Ovary (tissue), 9 donors: ENCODE data around the gene SMAP1. TPM values are rescaled to one million over a fixed set of nuclear protein-coding genes. Genes with fewer than 3 reads are reported as not detected.

Source experiments
- DNase-seq, 5 donors: peaks; one replicate each; pipeline ENCODE4 v3.0.0-alpha.2; 2019 to 2020
- H3K27ac ChIP-seq, 2 donors: fragments of 200-600 bp; one replicate each; pipeline versions ENCODE4 v1.5.1 to v1.8.0; 2019 to 2022
- H3K27me3 ChIP-seq: fragments of 200-600 bp; one replicate; pipeline ENCODE4 v1.8.0; 2022
- H3K36me3 ChIP-seq: fragments of 200-600 bp; sonication (generic); one replicate; pipeline ENCODE4 v1.5.1; 2019
- H3K4me1 ChIP-seq: one replicate; pipeline ENCODE4 v1.8.1; 2013; ENCODE audit warnings: mild to moderate bottlenecking, moderate library complexity; ENCODE audit not compliant: insufficient read depth
- H3K4me3 ChIP-seq: fragments of 200-600 bp; sonication (generic); one replicate; pipeline ENCODE4 v1.5.1; 2017
- H3K9me3 ChIP-seq, 2 donors: fragments of 200-600 bp in 1 of 2; sonication (generic) in 1 of 2; one replicate each; pipeline versions ENCODE4 v1.5.1 to v1.8.1; 2013 to 2019; ENCODE audit warnings: mild to moderate bottlenecking in 1 of 2, moderate library complexity in 1 of 2
- EP300 ChIP-seq: sonication (generic); formaldehyde crosslinking; IDR thresholded peaks from one replicate; pipeline ENCODE4 v1.6.1; 2017; ENCODE audit warnings: antibody characterized with exemption
- POLR2A ChIP-seq: fragments of 450-650 bp; IDR thresholded peaks from one replicate; pipeline ENCODE4 v1.6.1; 2017; ENCODE audit warnings: antibody characterized with exemption, mild to moderate bottlenecking, moderate library complexity
- WGBS, 3 donors: extraction: QIAGEN DNeasy Blood & Tissue Kit in 1 of 3; methylation state at CpG; one replicate each; pipeline versions ENCODE4 v1.1.5 to v1.1.7; 2013 to 2017; 5-methylcytosine and 5-hydroxymethylcytosine counted together
- intact Hi-C, 4 donors: fragments of 100-400 bp; cut with DNase I; formaldehyde crosslinking; loops; one replicate each; pipeline versions ENCODE4 v1.11.0 to v1.15.1; 2022 to 2023
- polyA plus RNA-seq, 2 donors: library from polyadenylated mRNA; stranded (reverse); fragments of 200-250 nt in 1 of 2; fragments of 350-450 nt in 1 of 2; fragmentation: Illumina TruSeq in 1 of 2; extraction: RNeasy Lipid Tissue Mini Kit (QIAGEN cat#74804) in 1 of 2; gene quantifications; one replicate each; pipeline ENCODE4 v1.2.3, GENCODE V29; 2013 to 2014
- total RNA-seq, 7 donors: library from RNA; depleted of rRNA in 2 of 7; stranded (reverse); fragments of >200 nt in 2 of 7; fragmentation: NEBNext Ultra II Directional in 3 of 7; extraction: Animal tissue kit (Norgen Biotek cat#: 25700) in 3 of 7; gene quantifications; one replicate each; pipeline versions ENCODE4 v1.1.0 to v1.2.4, GENCODE V29; 2016 to 2023
- TF ChIP-seq, protein P1 (sequence below), 3 donors: fragments of 450-650 bp in 2 of 3; fragments of 200-600 bp in 1 of 3; IDR thresholded peaks; one replicate each; pipeline versions ENCODE4 v1.5.1 to v1.8.0; 2016 to 2022; ENCODE audit warnings: antibody characterized with exemption in 3 of 3, mild to moderate bottlenecking in 1 of 3
- donor health status: DM: no; HTN: no; CAD: no; lungs with moderate emphysema.
- donor health status: DM: no; HTN: no; CAD: no.
- donor health status: Bipolar disorder and iron deficiency.
- donor health status: DM: yes; HTN: yes; CAD: no.
- donor health status: DM: no; HTN: no; CAD: no.
- donor health status: DM: yes; HTN: yes; CAD: no.

Gene SMAP1
- total and polyA plus RNA-seq, 9 donors: 10.8 to 34.1 (median 18.6) TPM

DNA sequence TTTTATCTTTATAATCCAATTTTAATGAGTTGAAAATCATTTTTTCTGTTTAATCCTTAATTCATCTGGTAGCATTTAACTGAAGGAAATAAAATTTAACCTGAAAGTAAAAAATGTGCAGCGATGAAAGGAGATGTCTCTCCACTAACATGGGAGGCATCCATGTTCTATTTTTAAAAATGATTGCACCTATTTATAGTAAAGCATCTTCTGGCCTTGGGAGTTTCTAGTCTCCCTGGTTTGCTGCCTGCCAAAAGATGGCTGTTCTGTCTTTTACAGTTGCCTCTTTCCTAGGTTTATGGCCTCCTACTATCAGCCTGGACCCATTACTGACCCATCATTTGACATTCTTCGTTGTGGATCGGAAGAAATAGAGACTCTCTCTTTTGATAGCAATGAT, 146.2 kb downstream of the SMAP1 start:
- no peak overlapping the region for H3K4me3 ChIP-seq
- H3K27ac ChIP-seq: no peak overlapping the region
- DNase-seq: no peak
- no peaks in the 10 kb centered on the region for H3K9me3 ChIP-seq
- intact Hi-C loops: no loop called here
- H3K36me3 ChIP-seq: no peaks in the 10 kb centered on the region
- H3K27me3 ChIP-seq: no peaks in the 10 kb centered on the region
- TF ChIP-seq POLR2A (no peak), EP300 (no peak)
- TF ChIP-seq, protein P1, sequence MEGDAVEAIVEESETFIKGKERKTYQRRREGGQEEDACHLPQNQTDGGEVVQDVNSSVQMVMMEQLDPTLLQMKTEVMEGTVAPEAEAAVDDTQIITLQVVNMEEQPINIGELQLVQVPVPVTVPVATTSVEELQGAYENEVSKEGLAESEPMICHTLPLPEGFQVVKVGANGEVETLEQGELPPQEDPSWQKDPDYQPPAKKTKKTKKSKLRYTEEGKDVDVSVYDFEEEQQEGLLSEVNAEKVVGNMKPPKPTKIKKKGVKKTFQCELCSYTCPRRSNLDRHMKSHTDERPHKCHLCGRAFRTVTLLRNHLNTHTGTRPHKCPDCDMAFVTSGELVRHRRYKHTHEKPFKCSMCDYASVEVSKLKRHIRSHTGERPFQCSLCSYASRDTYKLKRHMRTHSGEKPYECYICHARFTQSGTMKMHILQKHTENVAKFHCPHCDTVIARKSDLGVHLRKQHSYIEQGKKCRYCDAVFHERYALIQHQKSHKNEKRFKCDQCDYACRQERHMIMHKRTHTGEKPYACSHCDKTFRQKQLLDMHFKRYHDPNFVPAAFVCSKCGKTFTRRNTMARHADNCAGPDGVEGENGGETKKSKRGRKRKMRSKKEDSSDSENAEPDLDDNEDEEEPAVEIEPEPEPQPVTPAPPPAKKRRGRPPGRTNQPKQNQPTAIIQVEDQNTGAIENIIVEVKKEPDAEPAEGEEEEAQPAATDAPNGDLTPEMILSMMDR (IDR thresholded peaks at IDR 0.05): no peak
- 47 to 80% (median 77%) methylated on average over 3 of the region's 3 CpGs for WGBS, 3 donors
- no peaks in the 10 kb centered on the region for H3K4me1 ChIP-seq

DNA sequence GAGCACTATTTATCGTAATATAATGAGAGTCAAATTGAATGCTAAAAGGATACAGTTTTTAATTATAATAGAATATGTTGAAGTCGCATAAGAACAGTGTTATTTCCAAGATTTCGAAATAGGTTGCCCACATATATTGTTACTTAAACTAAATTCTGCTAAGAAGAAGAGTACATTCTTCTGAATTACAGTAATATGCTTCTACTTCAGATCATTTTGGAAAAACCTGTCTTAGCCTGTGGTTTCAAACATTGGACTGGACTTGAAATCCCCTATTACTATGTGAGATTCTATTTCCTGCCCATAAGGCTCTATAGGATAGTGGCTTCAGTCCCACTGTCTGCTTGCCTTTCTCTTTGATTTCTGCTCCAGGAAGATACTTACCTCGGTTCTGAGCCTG, 152.0 kb downstream of the SMAP1 start:
- Histone ChIP-seq H3K4me3 (no peak overlapping the region), H3K27ac (no peak overlapping the region), H3K27me3 (no peaks in the 10 kb centered on the region), H3K9me3 (no peaks in the 10 kb centered on the region), H3K36me3 (no peaks in the 10 kb centered on the region), H3K4me1 (no peaks in the 10 kb centered on the region)
- 97 to 98% (median 97%) methylated on average over 4 of the region's 4 CpGs for WGBS, 3 donors
- DNase-seq: no peak
- intact Hi-C loops: no loop called here
- no peak for TF ChIP-seq EP300
- TF ChIP-seq, protein P1 (IDR thresholded peaks at IDR 0.05): no peak
- TF ChIP-seq POLR2A: no peak

DNA sequence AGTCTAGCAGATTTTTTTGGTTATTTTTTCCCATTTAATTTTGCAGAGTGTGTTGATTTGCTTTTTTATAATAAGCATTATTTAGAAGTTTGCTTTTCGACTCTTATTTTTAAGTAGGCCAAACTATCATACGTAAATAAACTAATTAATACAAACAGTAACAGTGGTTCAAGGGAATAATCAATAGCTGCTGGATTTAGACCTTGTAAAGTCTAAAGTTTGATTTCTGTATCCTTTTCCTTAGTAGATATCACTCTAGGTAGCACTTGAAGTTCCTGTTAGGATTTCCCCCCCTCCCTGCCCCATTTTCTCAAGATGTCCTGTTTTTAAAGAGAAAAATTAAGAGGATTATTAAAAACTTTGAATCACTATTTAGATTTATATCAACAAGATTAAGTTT, 153.1 kb downstream of the SMAP1 start:
- H3K9me3 ChIP-seq: no peaks in the 10 kb centered on the region
- intact Hi-C loops: no loop called here
- TF ChIP-seq POLR2A: no peak
- TF ChIP-seq, protein P1 (IDR thresholded peaks at IDR 0.05): no peak
- TF ChIP-seq EP300: no peak
- H3K27ac ChIP-seq: no peak overlapping the region
- no peaks in the 10 kb centered on the region for H3K27me3 ChIP-seq
- 96 to 98% (median 96%) methylated on average over 2 of the region's 2 CpGs for WGBS, 3 donors
- H3K36me3 ChIP-seq: no peaks in the 10 kb centered on the region
- no peaks in the 10 kb centered on the region for H3K4me1 ChIP-seq
- no peak overlapping the region for H3K4me3 ChIP-seq
- DNase-seq: no peak

DNA sequence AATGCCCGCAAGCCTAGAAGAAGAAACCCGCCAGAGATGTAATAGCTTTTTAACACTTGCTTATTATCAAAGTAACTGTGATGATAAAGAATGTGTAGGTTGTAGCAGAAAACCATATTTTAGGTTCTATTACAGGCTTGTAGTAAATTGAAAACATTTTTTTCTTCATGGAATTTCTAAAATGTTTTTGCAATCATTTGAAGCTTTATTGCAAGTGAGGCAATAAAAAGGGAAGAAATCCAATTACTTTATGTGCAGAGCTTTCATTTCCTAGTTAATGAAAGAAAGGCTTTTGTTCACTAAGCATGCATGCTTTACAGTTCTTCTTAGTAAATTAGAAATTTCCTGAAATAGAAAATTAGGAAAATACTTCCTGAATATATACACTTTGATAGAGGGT, 154.1 kb downstream of the SMAP1 start:
- WGBS, 3 donors: 94 to 97% (median 96%) methylated on average over 2 of the region's 2 CpGs
- Histone ChIP-seq H3K27me3 (no peaks in the 10 kb centered on the region), H3K9me3 (no peaks in the 10 kb centered on the region), H3K4me3 (no peak overlapping the region), H3K4me1 (no peaks in the 10 kb centered on the region), H3K27ac (no peak overlapping the region), H3K36me3 (no peaks in the 10 kb centered on the region)
- intact Hi-C loops: no loop called here
- DNase-seq: no peak
- TF ChIP-seq, protein P1 (IDR thresholded peaks at IDR 0.05): no peak
- no peak for TF ChIP-seq POLR2A
- TF ChIP-seq EP300: no peak

DNA sequence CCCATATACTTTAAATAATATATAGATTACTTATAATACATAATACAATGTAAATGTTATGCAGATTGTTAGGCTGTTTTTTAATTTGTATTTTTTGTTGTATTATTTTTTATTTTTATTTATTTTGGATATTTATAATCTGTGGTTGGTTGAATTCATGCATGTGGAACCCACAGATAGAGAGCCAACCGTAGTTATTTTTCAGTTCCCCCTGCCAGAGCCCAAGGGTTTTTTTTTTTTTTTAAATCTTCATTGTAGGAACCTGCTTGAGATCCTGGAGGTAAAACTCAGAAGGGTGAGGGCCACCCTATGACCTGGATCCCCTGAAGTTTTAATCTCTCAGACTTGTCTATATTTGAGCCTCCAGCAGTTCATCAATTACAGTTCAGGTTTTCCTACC, 156.0 kb downstream of the SMAP1 start:
- Histone ChIP-seq H3K9me3 (no peaks in the 10 kb centered on the region), H3K27ac (no peak overlapping the region), H3K27me3 (no peaks in the 10 kb centered on the region), H3K4me1 (no peaks in the 10 kb centered on the region), H3K36me3 (no peaks in the 10 kb centered on the region), H3K4me3 (no peak overlapping the region)
- no peak for TF ChIP-seq EP300
- TF ChIP-seq, protein P1 (IDR thresholded peaks at IDR 0.05): no peak
- no peak for TF ChIP-seq POLR2A
- WGBS, 3 donors: 93 to 98% (median 94%) methylated on average over 1 of the region's 1 CpG
- intact Hi-C loops: no loop called here
- no peak for DNase-seq
